HepG2 (cell line): ENCODE data around the gene C1QTNF1. TPM values are rescaled to one million over a fixed set of nuclear protein-coding genes. Genes with fewer than 3 reads are reported as not detected.
A peak's percentile ranks its signal among the peaks of the same experiment; 100 is the strongest.

Source experiments
- ADNP ChIP-seq: sonication (generic); formaldehyde crosslinking; IDR thresholded peaks from 2 replicates; pipeline ENCODE4 v1.4.0; 2020; ENCODE audit warnings: missing genetic modification reagents
- CBFB ChIP-seq: sonication (generic); formaldehyde crosslinking; IDR thresholded peaks from 2 replicates; pipeline ENCODE4 v1.4.0; 2020; ENCODE audit warnings: missing genetic modification reagents
- FOXO1 ChIP-seq: sonication (generic); formaldehyde crosslinking; IDR thresholded peaks from 2 replicates; pipeline ENCODE4 v1.4.0; 2020; ENCODE audit warnings: missing genetic modification reagents
- KAT8 ChIP-seq: IDR thresholded peaks from 2 replicates; pipeline ENCODE4 v1.6.1; 2016; ENCODE audit warnings: missing genetic modification reagents, missing compliant biosample characterization
- MBD4 ChIP-seq: IDR thresholded peaks from 2 replicates; pipeline ENCODE4 v1.6.1; 2012; ENCODE audit warnings: low read length, inconsistent platforms, borderline replicate concordance
- RAD21 ChIP-seq: fragments of 450-650 bp; formaldehyde crosslinking; IDR thresholded peaks from 2 replicates; pipeline ENCODE4 v1.5.0; 2020; ENCODE audit warnings: mild to moderate bottlenecking
- SNAPC4 ChIP-seq: sonication (generic); formaldehyde crosslinking; IDR thresholded peaks from 2 replicates; pipeline ENCODE4 v1.4.0; 2020; ENCODE audit warnings: mild to moderate bottlenecking, missing genetic modification reagents
- TBX3 ChIP-seq: fragments of 450-650 bp; IDR thresholded peaks from 2 replicates; pipeline ENCODE4 v1.6.1; 2017; ENCODE audit warnings: antibody characterized with exemption, mild to moderate bottlenecking, inconsistent platforms, borderline replicate concordance
- TCF7 ChIP-seq: sonication (generic); IDR thresholded peaks from 2 replicates; pipeline ENCODE4 v1.6.1; 2016; ENCODE audit warnings: antibody characterized with exemption, low read depth
- USF2 ChIP-seq, 2 experiments: sonication (generic) in 1 of 2; formaldehyde crosslinking in 1 of 2; IDR thresholded peaks; 2 replicates each; pipeline versions ENCODE4 v1.5.1 to v1.6.1; 2011 to 2020; ENCODE audit warnings: borderline replicate concordance in 1 of 2, low read depth in 1 of 2, low read length in 1 of 2, mild to moderate bottlenecking in 1 of 2, missing genetic modification reagents in 1 of 2, moderate library complexity in 1 of 2
- ZBTB38 ChIP-seq: sonication (generic); formaldehyde crosslinking; IDR thresholded peaks from 2 replicates; pipeline ENCODE4 v1.5.1; 2020; ENCODE audit warnings: mild to moderate bottlenecking, missing genetic modification reagents
- ZNF460 ChIP-seq: sonication (generic); formaldehyde crosslinking; IDR thresholded peaks from 2 replicates; pipeline ENCODE4 v1.5.1; 2020; ENCODE audit warnings: missing genetic modification reagents, mild to moderate bottlenecking, borderline replicate concordance
- ZNF678 ChIP-seq: sonication (generic); formaldehyde crosslinking; IDR thresholded peaks from 2 replicates; pipeline ENCODE4 v1.4.0; 2020; ENCODE audit warnings: mild to moderate bottlenecking, missing genetic modification reagents
- ZNF687 ChIP-seq: sonication (generic); formaldehyde crosslinking; IDR thresholded peaks from 2 replicates; pipeline ENCODE4 v1.5.1; 2020; ENCODE audit warnings: mild to moderate bottlenecking, missing genetic modification reagents, moderate library complexity
- polyA plus RNA-seq, 8 experiments: library from polyadenylated mRNA; depleted of rRNA in 3 of 8; stranded (reverse) in 7 of 8; unstranded in 1 of 8; fragments of >200 nt; fragmentation: Illumina TruSeq in 4 of 8; extraction: Trizol in 4 of 8; gene quantifications; 2 replicates each; pipeline versions ENCODE4 v1.2.1 to v1.2.3, GENCODE V29; 2011 to 2016; ENCODE audit warnings: low read depth in 4 of 8, missing spikeins in 1 of 8, mixed read lengths in 1 of 8; ENCODE audit not compliant: insufficient read depth in 1 of 8
- total RNA-seq, 5 experiments: library from RNA; depleted of rRNA; stranded (reverse); fragments of >200 nt; fragmentation: Illumina TruSeq; extraction: Trizol; gene quantifications; 2 replicates each; pipeline ENCODE4 v1.2.3, GENCODE V29; 2016; ENCODE audit warnings: low read depth in 1 of 5
- TF ChIP-seq, protein P1 (sequence below): sonication (generic); formaldehyde crosslinking; IDR thresholded peaks from 2 replicates; pipeline ENCODE4 v1.5.1; 2020; ENCODE audit warnings: missing genetic modification reagents, mild to moderate bottlenecking, borderline replicate concordance
- TF ChIP-seq, protein P2 (sequence below): sonication (generic); formaldehyde crosslinking; IDR thresholded peaks from 2 replicates; pipeline ENCODE4 v1.4.0; 2020; ENCODE audit warnings: missing genetic modification reagents, borderline replicate concordance

C1QTNF1 gene
- total and polyA plus RNA-seq, 2 of the 13 experiments (the other 11 are each of a cell fraction or from before 2014, with no cell fraction given): 0.18 to 0.86 TPM

- TF ChIP-seq, protein P1, sequence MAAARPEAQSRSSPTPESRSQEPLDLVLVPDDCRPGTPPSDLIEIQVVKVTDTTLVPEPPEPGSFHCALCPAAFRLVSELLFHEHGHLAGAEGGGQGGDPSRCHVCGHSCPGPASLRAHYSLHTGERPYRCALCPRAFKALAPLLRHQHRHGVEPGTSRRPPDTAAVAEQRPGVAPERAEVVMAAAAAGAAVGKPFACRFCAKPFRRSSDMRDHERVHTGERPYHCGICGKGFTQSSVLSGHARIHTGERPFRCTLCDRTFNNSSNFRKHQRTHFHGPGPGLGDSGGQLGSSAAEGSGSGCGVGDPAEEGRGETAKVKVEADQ (CRISPR knock-in tag): no peak
- TF ChIP-seq, protein P2, sequence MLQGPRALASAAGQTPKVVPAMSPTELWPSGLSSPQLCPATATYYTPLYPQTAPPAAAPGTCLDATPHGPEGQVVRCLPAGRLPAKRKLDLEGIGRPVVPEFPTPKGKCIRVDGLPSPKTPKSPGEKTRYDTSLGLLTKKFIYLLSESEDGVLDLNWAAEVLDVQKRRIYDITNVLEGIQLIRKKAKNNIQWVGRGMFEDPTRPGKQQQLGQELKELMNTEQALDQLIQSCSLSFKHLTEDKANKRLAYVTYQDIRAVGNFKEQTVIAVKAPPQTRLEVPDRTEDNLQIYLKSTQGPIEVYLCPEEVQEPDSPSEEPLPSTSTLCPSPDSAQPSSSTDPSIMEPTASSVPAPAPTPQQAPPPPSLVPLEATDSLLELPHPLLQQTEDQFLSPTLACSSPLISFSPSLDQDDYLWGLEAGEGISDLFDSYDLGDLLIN (CRISPR knock-in tag): no peak
- TF ChIP-seq ZNF687 (CRISPR knock-in tag) (peak; percentile 64), TCF7 (no peak), MBD4 (no peak), ZBTB38 (CRISPR knock-in tag) (peak; percentile 56; the same call in 1 of the 2 replicates), ZNF678 (no peak), TBX3 (no peak), ADNP (CRISPR knock-in tag) (no peak), ZNF460 (CRISPR knock-in tag) (no peak), CBFB (CRISPR knock-in tag) (no peak), FOXO1 (CRISPR knock-in tag) (peak; percentile 45; the same call in 1 of the 2 replicates), USF2 (IDR thresholded peaks at IDR 0.05; ENCODE audit: low read depth, low read length) (no peak), USF2 (CRISPR knock-in tag; IDR thresholded peaks at IDR 0.05; ENCODE audit: borderline replicate concordance) (no peak), RAD21 (CRISPR knock-in tag) (no peak), KAT8 (CRISPR knock-in tag) (no peak), SNAPC4 (CRISPR knock-in tag) (0 out of 2 replicates have a peak, but pooled peaks have one; percentile 20)
These were observed 4.0 kb downstream of the C1QTNF1 start (continued) for GRCh38 chr17:79027925-79028491.
